K562 (cell line): ENCODE data around the gene KRT222. TPM values are rescaled to one million over a fixed set of nuclear protein-coding genes. Genes with fewer than 3 reads are reported as not detected.

Experiments used
- ATAC-seq: fragments of 200-7000 bp; cut with Tn5 transposase; 3 replicates; pipeline ENCODE4 v1.9.1; 2020; ENCODE audit warnings: moderate library complexity
- BruUV-seq: library from RNA; stranded (reverse); fragments of 400-500 nt; replicated peaks from 2 replicates; lab custom pipeline; 2021; lab: Mats Ljungman, UMichigan
- CTCF ChIA-PET: fragments of 300-600 bp; formaldehyde crosslinking; extraction: SDS; loops from one replicate; lab custom pipeline; 2021; ENCODE audit warnings: low intra/inter-chr PET ratio; lab: Yijun Ruan, JAX
- POLR2A ChIA-PET: fragments of 300-600, 350-650 bp; sonication (Branson Sonifier 250); formaldehyde crosslinking; extraction: SDS; loops from one replicate; lab custom pipeline; 2021; ENCODE audit warnings: antibody characterized with exemption, inconsistent platforms; lab: Yijun Ruan, JAX
- DNase-seq, 4 experiments: peaks; one replicate each; pipeline versions ENCODE4 v3.0.0 to v3.0.0-alpha.2; 2011 to 2018; ENCODE audit warnings: low spot score in 3 of 4, mixed read lengths in 3 of 4; ENCODE audit errors: extremely low read depth in 1 of 4
- FAIRE-seq: peaks from 2 replicates; lab custom pipeline; 2011; peaks lifted over from hg19 to GRCh38; lab: Jason Lieb, UNC
- H2AFZ ChIP-seq: 2 replicates; pipeline ENCODE4 v1.6.0; 2011; ENCODE audit warnings: low read depth, low read length, control low read depth, inconsistent platforms
- H3K27ac ChIP-seq: fragments of 200-600 bp; 3 replicates; pipeline ENCODE4 v1.8.0; 2011; ENCODE audit warnings: low read depth, mild to moderate bottlenecking, control low read depth, inconsistent platforms, low read length, moderate library complexity, mixed read lengths; ENCODE audit errors: extremely low read depth
- H3K27me3 ChIP-seq, 2 experiments: fragments of 300-600 bp in 1 of 2; 2 replicates in 1 of 2; 3 replicates in 1 of 2; pipeline versions ENCODE4 v1.6.0 to v1.8.0; 2011; ENCODE audit warnings: inconsistent platforms in 2 of 2, low read length in 2 of 2, mild to moderate bottlenecking in 1 of 2, mixed read lengths in 1 of 2, moderate library complexity in 1 of 2; ENCODE audit not compliant: control insufficient read depth in 2 of 2, insufficient read depth in 2 of 2
- H3K36me3 ChIP-seq: fragments of 300-600 bp; 3 replicates; pipeline ENCODE4 v1.8.0; 2011; ENCODE audit warnings: mild to moderate bottlenecking, low read length, inconsistent platforms; ENCODE audit not compliant: control insufficient read depth, insufficient read depth
- H3K4me1 ChIP-seq, 2 experiments: fragments of 200-600 bp in 1 of 2; replicated peaks in 1 of 2; 2 replicates in 1 of 2; 3 replicates in 1 of 2; pipeline versions ENCODE4 v1.5.1 to v1.8.0; 2011; ENCODE audit warnings: inconsistent platforms in 2 of 2, low read length in 2 of 2, mild to moderate bottlenecking in 1 of 2, mixed read lengths in 1 of 2, moderate library complexity in 1 of 2; ENCODE audit not compliant: control insufficient read depth in 2 of 2, insufficient read depth in 2 of 2
- H3K4me2 ChIP-seq: 2 replicates; pipeline ENCODE4 v1.6.1; 2011; ENCODE audit warnings: low read length, control low read depth, inconsistent platforms, mixed read lengths; ENCODE audit not compliant: insufficient read depth
- H3K4me3 ChIP-seq: fragments of 200-600 bp; sonication (generic), shearing (Covaris generic); 2 replicates; pipeline ENCODE4 v1.5.1; 2016; ENCODE audit warnings: control low read depth, inconsistent platforms
- H3K79me2 ChIP-seq: fragments of 200-600 bp; 3 replicates; pipeline ENCODE4 v1.8.0; 2011; ENCODE audit warnings: low read length, inconsistent platforms; ENCODE audit not compliant: control insufficient read depth, insufficient read depth
- H3K9ac ChIP-seq, 2 experiments: 2 replicates each; pipeline versions ENCODE4 v1.6.0 to v1.6.1; 2011; ENCODE audit warnings: low read depth in 2 of 2, low read length in 2 of 2, control low read depth in 1 of 2, inconsistent platforms in 1 of 2, mild to moderate bottlenecking in 1 of 2, mixed read lengths in 1 of 2; ENCODE audit not compliant: insufficient read depth in 1 of 2
- H3K9me1 ChIP-seq: one replicate; pipeline ENCODE4 v1.6.0; 2011; ENCODE audit warnings: inconsistent platforms, mild to moderate bottlenecking, low read length, moderate library complexity; ENCODE audit not compliant: control insufficient read depth, insufficient read depth
- H3K9me3 ChIP-seq: replicated peaks from 2 replicates; pipeline ENCODE4 v1.5.1; 2011; ENCODE audit warnings: low read depth, low read length, inconsistent platforms; ENCODE audit not compliant: control insufficient read depth, insufficient read depth
- H4K20me1 ChIP-seq: replicated peaks from 2 replicates; pipeline ENCODE4 v1.6.1; 2011; ENCODE audit warnings: low read length, inconsistent platforms, mixed read lengths; ENCODE audit not compliant: control insufficient read depth, insufficient read depth
- ATF1 ChIP-seq, 2 experiments: fragments of 450-650 bp in 1 of 2; IDR thresholded peaks; 2 replicates each; pipeline ENCODE4 v1.6.1; 2016; ENCODE audit warnings: missing compliant biosample characterization in 1 of 2, missing genetic modification characterization in 1 of 2
- HNRNPL ChIP-seq: fragments of 200-400 bp; formaldehyde crosslinking; IDR thresholded peaks from 2 replicates; pipeline ENCODE4 v1.6.1; 2017; ENCODE audit warnings: low read depth, mild to moderate bottlenecking, low read length
- MAFK ChIP-seq: IDR thresholded peaks from 2 replicates; pipeline ENCODE4 v1.6.1; 2011; ENCODE audit warnings: low read length, improper control_type of control experiment
- SIN3A ChIP-seq, 2 experiments: fragments of 150-350 bp in 1 of 2; IDR thresholded peaks; 2 replicates each; pipeline ENCODE4 v1.6.1; 2011 to 2016; ENCODE audit warnings: borderline replicate concordance in 2 of 2, low read depth in 2 of 2, low read length in 2 of 2, mild to moderate bottlenecking in 2 of 2, moderate library complexity in 2 of 2; ENCODE audit not compliant: control insufficient read depth in 1 of 2
- TSC22D4 ChIP-seq: fragments of 450-650 bp; IDR thresholded peaks from 2 replicates; pipeline ENCODE4 v1.6.1; 2016; ENCODE audit warnings: missing genetic modification characterization, missing biosample characterization, control low read depth
- U2AF1 ChIP-seq: fragments of 200-400 bp; formaldehyde crosslinking; optimal IDR thresholded peaks from 2 replicates; pipeline ENCODE3; 2017; ENCODE audit warnings: mild to moderate bottlenecking, low read depth, low read length, moderate library complexity
- WGBS: fragments of 100-300 bp; shearing (Covaris generic); methylation state at CpG from one replicate; pipeline ENCODE4 v1.1.6; 2016; ENCODE audit warnings: low coverage, mixed read lengths; ENCODE audit not compliant: insufficient coverage; ENCODE audit errors: missing lambda C conversion rate; 5-methylcytosine and 5-hydroxymethylcytosine counted together
- in situ Hi-C: fragments of 300-500 bp; cut with MboI; formaldehyde crosslinking; loops from 4 replicates; pipeline ENCODE4 v1.15.0; 2018; ENCODE audit warnings: inconsistent platforms, mixed read lengths
- intact Hi-C: fragments of 100-400 bp; cut with micrococcal nuclease; formaldehyde crosslinking; loops from 2 replicates; pipeline ENCODE4 v1.14.2; 2022
- polyA plus RNA-seq, 8 experiments: library from polyadenylated mRNA; depleted of rRNA in 4 of 8; stranded (reverse) in 5 of 8; unstranded in 3 of 8; fragments of >200 nt; fragmentation: Nextera tagmentation in 2 of 8; fragmentation: Illumina TruSeq in 1 of 8; extraction: Ambion mirVana in 2 of 8; extraction: Trizol in 1 of 8; gene quantifications; 2 replicates each; pipeline versions ENCODE4 v1.2.1 to v1.2.3, GENCODE V29; 2011 to 2014; ENCODE audit warnings: inconsistent platforms in 1 of 8, missing spikeins in 1 of 8
- total RNA-seq, 7 experiments: library from RNA; depleted of rRNA in 6 of 7; stranded (reverse); fragments of >200 nt in 6 of 7; fragmentation: Illumina TruSeq in 2 of 7; extraction: Trizol in 2 of 7; gene quantifications; 2 replicates each; pipeline versions ENCODE4 v1.2.1 to v1.2.3, GENCODE V29; 2011 to 2021; ENCODE audit warnings: low replicate concordance in 1 of 7

KRT222 gene
- total and polyA plus RNA-seq, 9 of the 15 experiments (the other 6 are each of a cell fraction or from before 2014, with no cell fraction given), result 0.03 to 0.11 (median 0.05) TPM; not detected in 5

DNA sequence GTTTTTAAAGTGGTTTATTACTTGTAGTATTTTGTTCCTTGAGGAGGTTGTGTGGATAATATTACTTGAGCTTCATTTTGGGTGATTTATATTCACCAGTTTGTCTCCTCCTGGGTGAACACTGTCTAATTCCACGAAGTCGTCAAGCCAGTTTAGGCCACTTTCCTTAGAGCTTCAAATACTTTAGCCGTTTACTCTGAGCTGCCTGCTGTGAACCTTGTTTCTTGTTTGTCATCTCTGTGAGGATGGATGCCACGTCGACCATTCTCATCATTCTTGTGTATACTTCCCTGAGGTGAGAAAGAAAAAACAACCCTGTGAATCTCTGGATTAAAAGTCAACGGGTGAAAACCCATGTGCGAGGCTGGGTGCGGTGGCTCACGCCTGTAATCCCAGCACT is 29.6 kb upstream of the KRT222 start:
- intact Hi-C loops (no loop called here), in situ Hi-C loops (no loop called here)
- Histone ChIP-seq H3K4me2 (no peak overlapping the region), H3K27ac (no peak overlapping the region), H3K9me3 (no peaks in the 10 kb centered on the region), H3K9ac (no peak overlapping the region), H3K9me1 (no peaks in the 10 kb centered on the region), H3K27me3 (peaks cover 25 to 29% of the 10 kb centered on the region in 2 experiments), H3K4me1 (no peaks in the 10 kb centered on the region), H3K4me3 (no peak overlapping the region), H4K20me1 (no peaks in the 10 kb centered on the region), H3K36me3 (no peaks in the 10 kb centered on the region), H3K79me2 (no peaks in the 10 kb centered on the region), H2AFZ (no peak overlapping the region)
- ChIA-PET POLR2A (interaction anchor here (1.2 to 2.1 kb wide), 2 partner anchors 20 to 47 kb away, joined by 3 to 7 read pairs; partner anchors contain the start of gene SMARCE1), CTCF (no interaction called here)
- ATAC-seq (no peak), FAIRE-seq (no peak), DNase-seq (no peak)
- WGBS, result 0% methylated on average over 9 of the region's 9 CpGs
- BruUV-seq, result no TSS peak
- TF ChIP-seq ATF1 (CRISPR knock-in tag; IDR thresholded peaks at IDR 0.05) (no peak), ATF1 (tag; IDR thresholded peaks at IDR 0.05) (no peak), MAFK (no peak)

- ChIA-PET CTCF (no interaction called here), POLR2A (interaction anchor here (0.9 to 1.8 kb wide), 2 partner anchors 10 to 21 kb away, joined by 3 to 6 read pairs; partner anchors contain the start of gene KRT222)
- Histone ChIP-seq H2AFZ (no peak overlapping the region), H4K20me1 (no peaks in the 10 kb centered on the region), H3K9me3 (no peaks in the 10 kb centered on the region), H3K9me1 (no peaks in the 10 kb centered on the region), H3K36me3 (no peaks in the 10 kb centered on the region), H3K4me3 (no peak overlapping the region), H3K79me2 (no peaks in the 10 kb centered on the region), H3K27me3 (peaks cover 9 to 21% of the 10 kb centered on the region in 2 experiments; a peak in 4 of 5 replicates), H3K4me2 (no peak overlapping the region), H3K27ac (no peak overlapping the region), H3K4me1 (no peaks in the 10 kb centered on the region), H3K9ac (no peak overlapping the region)
- intact Hi-C loops (no loop called here), in situ Hi-C loops (no loop called here)
- 22% methylated on average over 5 of the region's 5 CpGs for WGBS
- FAIRE-seq (no peak), ATAC-seq (no peak), DNase-seq (no peak)
- BruUV-seq, result no TSS peak
- TF ChIP-seq U2AF1, result no peak
- no peak for TF ChIP-seq TSC22D4 (tag)
- TF ChIP-seq HNRNPL, result no peak
- TF ChIP-seq SIN3A (IDR thresholded peaks at IDR 0.05; ENCODE audit: borderline replicate concordance in 2 of 2, control insufficient read depth in 1 of 2, low read depth in 2 of 2, low read length in 2 of 2), result no peak
Observed at GRCh38 chr17:40687106-40687505, 22.1 kb upstream of the KRT222 start.
